GM12892 (cell line): ENCODE results near the gene CENPP.

Experiments
- DNase-seq: peaks from one replicate; pipeline ENCODE4 v3.0.0; 2011; ENCODE audit not compliant: insufficient read length
- FAIRE-seq: peaks from 2 replicates; lab custom pipeline; 2011; peaks lifted over from hg19 to GRCh38; lab: Jason Lieb, UNC
- POLR2A ChIP-seq: IDR thresholded peaks from 2 replicates; pipeline ENCODE4 v1.6.1; 2011; ENCODE audit warnings: low read depth, low read length, control low read depth
- POLR2AphosphoS5 ChIP-seq: IDR thresholded peaks from 2 replicates; pipeline ENCODE4 v1.6.1; 2011; ENCODE audit warnings: low read depth, low read length, control low read depth
- TAF1 ChIP-seq: IDR thresholded peaks from 2 replicates; pipeline ENCODE4 v1.6.1; 2011; ENCODE audit warnings: low read depth, mild to moderate bottlenecking, control low read depth, low read length, borderline replicate concordance

CENPP gene

DNA sequence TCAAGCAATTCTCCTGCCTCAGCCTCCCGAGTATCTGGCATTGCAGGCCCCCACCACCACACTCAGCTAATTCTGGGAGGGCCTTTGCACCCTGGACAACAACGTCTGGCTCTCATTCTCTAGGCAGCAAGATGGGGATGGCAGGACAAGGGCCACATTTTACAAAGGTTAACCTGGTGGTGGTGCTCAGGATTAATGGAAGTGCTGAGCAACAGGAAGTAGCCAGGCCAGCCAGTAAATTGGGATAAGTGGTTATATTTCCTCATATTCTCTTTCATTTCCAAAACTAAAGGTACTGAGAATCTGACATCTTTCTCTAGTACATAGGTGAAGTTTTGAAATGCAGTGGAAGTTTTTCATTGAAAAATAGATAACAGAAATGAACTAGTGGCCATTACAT lies 181.3 kb downstream of the CENPP start:
- no peak for TF ChIP-seq POLR2AphosphoS5
- no peak for TF ChIP-seq TAF1
- no peak for TF ChIP-seq POLR2A
- DNase-seq (no peak), FAIRE-seq (no peak)

- TF ChIP-seq POLR2AphosphoS5 (no peak), TAF1 (no peak), POLR2A (no peak)
- FAIRE-seq (no peak), DNase-seq (no peak)
These were observed 181.7 kb downstream of the CENPP start for GRCh38 chr9:92507496-92507895.

DNA sequence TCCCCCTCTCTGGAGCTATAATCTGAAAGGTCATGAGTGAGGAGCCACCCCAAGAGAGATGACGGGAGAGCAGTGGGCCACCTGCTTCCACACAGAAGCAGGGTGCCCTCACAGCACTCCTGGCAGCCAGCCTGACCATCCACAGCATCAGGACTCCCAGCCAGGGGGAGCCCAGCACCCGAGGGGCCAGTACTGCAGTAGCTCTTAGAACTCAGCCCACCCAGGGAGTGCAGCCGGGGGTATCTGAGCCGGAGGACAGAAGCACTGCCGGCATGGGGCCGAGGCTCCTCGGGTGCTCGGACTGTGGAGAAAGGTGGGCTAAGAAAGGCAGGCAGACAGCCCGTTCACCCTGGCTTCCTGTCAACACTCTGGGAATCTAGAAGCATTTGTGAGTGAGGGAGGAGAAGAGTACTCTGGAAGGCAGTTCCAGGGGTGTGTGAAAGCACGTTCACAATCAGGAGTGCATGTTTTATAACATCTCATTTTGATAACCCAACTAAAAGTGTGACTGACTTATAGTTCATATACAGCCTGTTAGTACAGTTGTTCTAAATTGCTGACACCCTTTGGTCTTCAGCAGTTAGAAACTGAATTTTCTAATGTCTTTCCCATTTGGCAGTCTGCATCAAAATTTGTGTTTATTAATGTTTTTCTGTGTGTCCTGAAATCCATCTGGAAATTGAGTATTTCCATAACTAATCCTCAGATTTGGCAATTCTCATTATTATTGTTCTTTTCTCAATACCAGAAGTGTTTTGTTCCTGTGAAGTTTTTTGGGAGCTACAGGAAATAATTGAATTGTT lies 182.5 kb downstream of the CENPP start:
- DNase-seq = no peak
- FAIRE-seq = no peak
- TF ChIP-seq POLR2A (no peak), TAF1 (no peak), POLR2AphosphoS5 (no peak)

DNA sequence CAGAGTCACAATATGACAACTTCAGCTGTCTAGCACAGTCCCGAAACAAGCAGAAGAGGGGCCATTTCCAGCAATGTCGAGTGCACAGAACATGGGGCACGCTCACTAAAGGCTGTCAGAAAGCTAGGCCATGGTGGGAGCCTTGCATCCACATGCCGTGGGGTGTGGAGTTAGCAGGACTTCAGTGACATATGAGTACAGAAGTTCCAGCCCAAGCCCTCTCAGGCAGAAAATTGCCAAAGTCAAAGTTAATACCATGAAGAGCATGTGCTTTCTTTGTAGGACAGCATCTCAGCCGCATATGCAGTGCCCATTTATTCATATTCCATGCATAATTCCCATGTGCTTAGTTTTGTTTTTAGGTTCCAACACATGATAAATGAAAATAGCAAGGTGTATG lies 183.3 kb downstream of the CENPP start:
- FAIRE-seq (no peak), DNase-seq (no peak)
- TF ChIP-seq POLR2A (no peak), TAF1 (no peak), POLR2AphosphoS5 (no peak)

DNA sequence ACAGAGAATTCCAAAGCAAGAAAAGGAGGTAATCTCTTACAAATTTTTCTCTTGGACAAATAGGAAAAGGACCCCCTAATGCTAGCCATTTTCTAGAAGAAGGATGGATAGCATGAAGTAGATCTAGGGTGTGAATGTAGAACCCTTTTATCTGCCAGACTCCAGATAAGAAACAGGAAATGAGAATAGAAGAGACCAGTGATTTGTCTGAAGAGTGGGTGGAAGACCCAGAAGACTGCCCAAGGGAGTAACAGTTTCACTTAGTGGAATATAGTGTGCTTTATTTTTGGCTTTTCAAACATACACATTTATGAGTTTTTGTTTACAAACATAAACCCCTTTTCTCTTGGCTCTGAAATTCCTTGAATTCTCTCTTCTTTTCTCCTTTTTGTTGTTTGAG lies 185.0 kb downstream of the CENPP start:
- TF ChIP-seq TAF1 (no peak), POLR2AphosphoS5 (no peak), POLR2A (no peak)
- FAIRE-seq = no peak
- no peak for DNase-seq

GRCh38 chr9:92512622-92513021 lies 186.9 kb downstream of the CENPP start:
- DNase-seq (no peak), FAIRE-seq (no peak)
- TF ChIP-seq POLR2A (no peak), POLR2AphosphoS5 (no peak), TAF1 (no peak)

DNA sequence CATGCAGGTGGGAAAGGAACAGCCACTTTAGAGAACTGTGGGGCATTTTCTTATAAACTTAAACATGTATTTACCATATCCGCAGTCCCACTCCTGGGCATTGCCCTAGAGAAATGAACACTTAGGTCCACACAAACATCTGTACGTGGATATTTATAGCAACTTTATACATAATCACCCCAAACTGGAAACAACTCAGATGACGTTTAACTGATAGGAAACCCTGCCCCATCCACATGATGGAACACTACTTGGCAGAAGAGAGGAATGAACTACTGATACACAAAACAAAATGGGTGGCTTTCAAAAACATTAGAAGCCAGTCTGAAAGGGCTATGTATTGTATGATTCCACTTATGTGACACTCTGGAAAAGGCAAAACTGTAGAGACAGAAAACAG lies 187.6 kb downstream of the CENPP start:
- TF ChIP-seq TAF1 (no peak), POLR2AphosphoS5 (no peak), POLR2A (no peak)
- no peak for FAIRE-seq

GRCh38 chr9:92514635-92515034 lies 188.9 kb downstream of the CENPP start:
- no peak for FAIRE-seq
- no peak for TF ChIP-seq POLR2A
- TF ChIP-seq POLR2AphosphoS5 = no peak
- TF ChIP-seq TAF1 = no peak
- DNase-seq = no peak

More for the DNA sequence above, 187.6 kb downstream of the CENPP start:
- no peak for DNase-seq

DNA sequence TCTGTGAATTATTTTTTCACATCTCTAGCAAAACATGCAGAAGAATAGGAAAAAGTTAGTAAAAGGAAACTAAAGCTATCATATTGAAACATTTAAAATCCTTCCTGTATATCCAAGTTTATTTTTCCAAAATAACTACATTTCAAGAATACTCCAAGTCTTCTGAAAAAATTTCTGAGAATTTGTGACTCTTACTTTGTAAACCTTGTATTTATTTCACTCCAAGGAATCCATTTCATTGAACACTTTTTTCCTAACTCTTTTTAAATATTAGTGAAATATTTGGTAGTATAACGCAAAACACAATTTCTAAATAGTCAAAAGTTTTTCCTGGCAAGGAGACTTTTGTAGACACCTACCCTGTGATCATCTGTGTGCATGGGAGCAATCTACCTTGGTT lies 190.8 kb downstream of the CENPP start:
- no peak for FAIRE-seq
- no peak for DNase-seq

GRCh38 chr9:92517046-92517445 lies 191.3 kb downstream of the CENPP start:
- TF ChIP-seq POLR2AphosphoS5 (no peak), TAF1 (no peak), POLR2A (no peak)
- FAIRE-seq = no peak
- DNase-seq = no peak

More for the DNA sequence above, 190.8 kb downstream of the CENPP start:
- TF ChIP-seq POLR2A (no peak), TAF1 (no peak), POLR2AphosphoS5 (no peak)

DNA sequence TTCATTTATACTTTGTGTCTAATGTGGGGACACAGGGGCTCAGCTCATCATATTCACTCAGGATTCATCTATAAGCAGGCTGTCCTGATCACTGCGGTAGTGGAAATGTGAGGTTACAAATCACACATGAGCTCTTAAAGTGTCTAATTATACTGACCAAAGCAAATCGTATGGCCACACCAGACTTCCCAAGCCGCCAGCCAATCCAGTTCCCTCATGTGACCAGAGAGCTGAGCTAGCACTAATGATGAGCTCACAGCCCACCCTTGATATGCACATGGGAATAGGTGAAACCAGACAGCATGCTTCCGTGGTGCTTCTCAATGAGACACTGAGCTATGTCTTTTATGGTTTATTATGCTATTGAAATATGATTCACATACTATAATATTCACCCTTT lies 192.4 kb downstream of the CENPP start:
- FAIRE-seq (no peak), DNase-seq (no peak)
- TF ChIP-seq TAF1 (no peak), POLR2A (no peak), POLR2AphosphoS5 (no peak)

GRCh38 chr9:92520837-92521236 lies 195.1 kb downstream of the CENPP start:
- TF ChIP-seq POLR2A (no peak), TAF1 (no peak), POLR2AphosphoS5 (no peak)
- no peak for FAIRE-seq
- no peak for DNase-seq

DNA sequence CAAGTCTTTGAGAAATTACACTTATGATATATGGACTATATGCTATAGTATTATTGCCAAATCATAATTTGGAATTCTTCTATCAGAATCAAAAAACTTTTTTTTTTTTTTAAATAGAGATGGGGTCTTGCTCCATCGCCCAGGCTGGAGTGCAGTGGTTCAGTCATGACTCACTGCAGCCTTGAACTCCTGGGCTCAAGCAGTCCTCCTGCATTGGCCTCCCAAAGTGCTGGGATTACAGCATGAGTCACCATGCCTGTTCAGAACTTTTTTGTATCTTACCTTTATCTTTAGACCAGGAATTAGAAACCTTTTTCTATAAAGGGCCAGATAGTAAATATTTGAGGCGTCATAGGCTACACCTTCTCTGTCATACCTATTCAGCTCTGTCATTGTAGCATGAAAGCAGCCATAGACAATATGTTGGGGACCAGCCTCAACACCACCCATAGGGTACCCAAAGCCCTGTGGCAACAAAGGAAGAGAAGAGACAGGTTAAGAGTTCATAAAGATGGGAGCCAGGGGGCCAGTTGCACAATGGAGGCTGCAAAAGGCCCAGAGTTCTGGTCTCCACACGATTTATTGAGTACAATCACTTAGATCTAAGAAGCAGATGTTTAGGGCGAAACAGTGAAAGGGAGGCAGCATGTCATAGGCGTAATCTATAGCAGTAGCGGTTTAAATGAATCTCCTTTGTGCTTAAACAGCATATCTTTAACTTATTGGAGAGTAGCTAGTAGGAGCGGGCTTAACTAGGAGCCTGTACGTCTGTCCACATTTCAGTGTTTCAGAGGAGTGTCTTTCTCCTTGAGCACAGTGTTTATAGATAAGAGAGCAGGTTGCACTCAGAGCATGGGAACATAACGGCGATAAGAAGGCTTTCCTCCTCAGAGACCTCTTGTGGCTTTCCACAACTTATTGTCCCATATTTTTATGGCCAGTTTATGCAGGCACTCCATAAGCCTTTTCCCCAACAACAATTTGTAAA lies 197.5 kb downstream of the CENPP start:
- FAIRE-seq (no peak), DNase-seq (no peak)

More for the DNA sequence above, 197.5 kb downstream of the CENPP start:
- TF ChIP-seq POLR2AphosphoS5 (no peak), TAF1 (no peak), POLR2A (no peak)
